ENCODE data around the gene C1orf159.

Gene C1orf159

DNA sequence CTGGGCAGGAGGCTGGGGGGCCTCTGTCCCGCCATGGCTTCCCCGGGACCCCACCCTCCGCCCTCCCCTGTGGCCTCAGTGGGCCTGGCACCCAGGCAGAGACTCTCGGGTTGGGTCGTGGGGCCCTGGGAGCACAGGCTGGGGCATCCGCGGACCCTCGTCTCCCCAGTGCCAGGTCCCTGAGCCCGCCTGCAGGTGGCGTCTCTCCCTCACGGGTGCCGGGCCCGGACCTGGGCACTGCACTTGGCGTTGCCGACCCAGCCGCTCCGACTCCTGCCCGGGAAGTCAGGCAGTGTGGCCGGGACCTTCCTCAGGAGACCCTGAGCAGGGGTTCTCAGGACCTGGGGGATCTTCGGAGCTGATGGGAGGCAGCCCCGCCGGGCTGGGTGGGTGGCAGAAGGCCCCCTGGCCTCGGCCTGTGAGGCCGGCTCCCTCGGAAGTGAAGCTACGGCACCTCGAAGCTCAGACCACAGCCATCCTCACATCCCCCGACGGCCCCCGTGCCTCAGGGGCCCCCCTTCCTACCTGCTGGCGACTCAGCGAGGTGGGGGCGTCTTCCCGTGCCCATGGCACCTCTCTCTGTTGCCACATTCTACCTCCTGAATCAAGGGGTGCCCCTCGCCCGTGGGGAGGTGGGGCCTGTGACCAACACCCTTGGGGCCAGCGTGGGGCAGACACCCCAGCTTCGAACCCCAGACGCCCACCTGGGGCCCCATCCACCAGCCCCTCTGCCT, 6.4 kb upstream of the C1orf159 start:
- no peak overlapping the region for H3K27ac ChIP-seq
- TF ChIP-seq, protein P1, sequence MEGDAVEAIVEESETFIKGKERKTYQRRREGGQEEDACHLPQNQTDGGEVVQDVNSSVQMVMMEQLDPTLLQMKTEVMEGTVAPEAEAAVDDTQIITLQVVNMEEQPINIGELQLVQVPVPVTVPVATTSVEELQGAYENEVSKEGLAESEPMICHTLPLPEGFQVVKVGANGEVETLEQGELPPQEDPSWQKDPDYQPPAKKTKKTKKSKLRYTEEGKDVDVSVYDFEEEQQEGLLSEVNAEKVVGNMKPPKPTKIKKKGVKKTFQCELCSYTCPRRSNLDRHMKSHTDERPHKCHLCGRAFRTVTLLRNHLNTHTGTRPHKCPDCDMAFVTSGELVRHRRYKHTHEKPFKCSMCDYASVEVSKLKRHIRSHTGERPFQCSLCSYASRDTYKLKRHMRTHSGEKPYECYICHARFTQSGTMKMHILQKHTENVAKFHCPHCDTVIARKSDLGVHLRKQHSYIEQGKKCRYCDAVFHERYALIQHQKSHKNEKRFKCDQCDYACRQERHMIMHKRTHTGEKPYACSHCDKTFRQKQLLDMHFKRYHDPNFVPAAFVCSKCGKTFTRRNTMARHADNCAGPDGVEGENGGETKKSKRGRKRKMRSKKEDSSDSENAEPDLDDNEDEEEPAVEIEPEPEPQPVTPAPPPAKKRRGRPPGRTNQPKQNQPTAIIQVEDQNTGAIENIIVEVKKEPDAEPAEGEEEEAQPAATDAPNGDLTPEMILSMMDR (IDR thresholded peaks at IDR 0.05), result peak; percentile 76
- H3K79me2 ChIP-seq, result no peaks in the 10 kb centered on the region
- H3K4me3 ChIP-seq (ENCODE audit: low read depth, low read length), result no peak overlapping the region
- H3K4me2 ChIP-seq (ENCODE audit: low read length), result peak overlapping the region; percentile 58
- no peak overlapping the region for H3K9ac ChIP-seq
- H3K27me3 ChIP-seq (ENCODE audit: control insufficient read depth, insufficient read depth, low read length), result no peaks in the 10 kb centered on the region
- no peaks in the 10 kb centered on the region for H3K4me1 ChIP-seq
- no peaks in the 10 kb centered on the region for H3K36me3 ChIP-seq (ENCODE audit: control insufficient read depth, insufficient read depth, low read length)
- peak overlapping the region; percentile 64 for H2AFZ ChIP-seq
- H3K9me3 ChIP-seq (ENCODE audit: control insufficient read depth, low read length), result no peaks in the 10 kb centered on the region

- H3K36me3 ChIP-seq (ENCODE audit: control insufficient read depth, insufficient read depth, low read length), result no peaks in the 10 kb centered on the region
- H3K9me3 ChIP-seq (ENCODE audit: control insufficient read depth, low read length), result no peaks in the 10 kb centered on the region
- H3K4me3 ChIP-seq (ENCODE audit: low read depth, low read length), result no peak overlapping the region
- H3K9ac ChIP-seq, result no peak overlapping the region
- H3K27me3 ChIP-seq (ENCODE audit: control insufficient read depth, insufficient read depth, low read length), result no peaks in the 10 kb centered on the region
- H2AFZ ChIP-seq, result peak overlapping the region; percentile 64
- H3K4me1 ChIP-seq, result no peaks in the 10 kb centered on the region
- H3K27ac ChIP-seq, result no peak overlapping the region
- H3K4me2 ChIP-seq (ENCODE audit: low read length), result peak overlapping the region; percentile 58
- TF ChIP-seq, protein P1 (IDR thresholded peaks at IDR 0.05), result no peak
- no peaks in the 10 kb centered on the region for H3K79me2 ChIP-seq
Measured at GRCh38 chr1:1121611-1122077, 5.8 kb upstream of the C1orf159 start.

GRCh38 chr1:1120866-1121591, 5.1 kb upstream of the C1orf159 start:
- Histone ChIP-seq H3K4me1 (no peaks in the 10 kb centered on the region), H3K9ac (no peak overlapping the region), H3K36me3 (ENCODE audit: control insufficient read depth, insufficient read depth, low read length) (no peaks in the 10 kb centered on the region), H3K27ac (no peak overlapping the region), H3K4me2 (ENCODE audit: low read length) (no peak overlapping the region), H3K79me2 (no peaks in the 10 kb centered on the region), H3K9me3 (ENCODE audit: control insufficient read depth, low read length) (no peaks in the 10 kb centered on the region), H3K4me3 (ENCODE audit: low read depth, low read length) (no peak overlapping the region), H3K27me3 (ENCODE audit: control insufficient read depth, insufficient read depth, low read length) (no peaks in the 10 kb centered on the region), H2AFZ (no peak overlapping the region)
- TF ChIP-seq, protein P1 (IDR thresholded peaks at IDR 0.05), result no peak

DNA sequence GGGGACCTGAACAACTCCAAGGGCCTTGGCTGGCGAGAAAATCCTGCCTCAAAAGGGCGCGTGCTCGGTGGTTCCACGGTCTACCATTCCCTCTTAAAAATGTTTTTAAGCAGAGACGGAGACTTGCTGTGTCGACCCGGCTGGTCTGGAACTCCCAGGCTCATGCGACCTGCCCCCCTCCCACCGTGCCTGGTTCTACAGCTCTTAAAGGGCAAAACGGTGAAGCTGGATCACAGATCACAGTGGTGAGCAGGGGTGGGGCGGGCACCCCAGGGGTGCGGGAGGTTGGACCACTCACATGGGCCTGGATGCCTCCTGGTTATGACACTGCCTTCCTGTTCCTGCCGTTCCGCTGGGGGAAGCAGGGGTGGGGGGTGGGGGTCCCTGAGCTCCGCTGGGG, 4.2 kb upstream of the C1orf159 start:
- Histone ChIP-seq H2AFZ (no peak overlapping the region), H3K4me1 (no peaks in the 10 kb centered on the region), H3K27me3 (ENCODE audit: control insufficient read depth, insufficient read depth, low read length) (no peaks in the 10 kb centered on the region), H3K9ac (no peak overlapping the region), H3K27ac (no peak overlapping the region), H3K9me3 (ENCODE audit: control insufficient read depth, low read length) (no peaks in the 10 kb centered on the region), H3K4me2 (ENCODE audit: low read length) (no peak overlapping the region), H3K79me2 (no peaks in the 10 kb centered on the region), H3K4me3 (ENCODE audit: low read depth, low read length) (no peak overlapping the region), H3K36me3 (ENCODE audit: control insufficient read depth, insufficient read depth, low read length) (no peaks in the 10 kb centered on the region)
- TF ChIP-seq, protein P1 (IDR thresholded peaks at IDR 0.05), result no peak

Measured in parathyroid adenoma (tissue), 2 donors.